Fibroblast of villous mesenchyme (primary cell): Measurements from ENCODE around the gene PRKG1. TPM values are rescaled to one million over a fixed set of nuclear protein-coding genes. Genes with fewer than 3 reads are reported as not detected.
"Not testable (repeated sequence)": the region's sequence is repeated elsewhere in the genome, so short reads cannot be mapped to it uniquely, and the experiment has no call there.

ENCODE experiments used
- DNase-seq: peaks from one replicate; pipeline ENCODE4 v3.0.0-alpha.2; 2010; ENCODE audit warnings: low read depth
- H3K4me3 ChIP-seq: 2 replicates; pipeline ENCODE4 v1.5.1; 2011; ENCODE audit warnings: low read depth, mild to moderate bottlenecking, low read length
- CTCF ChIP-seq: IDR thresholded peaks from 2 replicates; pipeline ENCODE4 v1.5.1; 2012; ENCODE audit warnings: low read depth, mild to moderate bottlenecking, low read length; ENCODE audit not compliant: insufficient read depth
- total RNA-seq: library from RNA; depleted of rRNA; stranded (reverse); fragments of >200 nt; gene quantifications from 2 replicates; pipeline ENCODE4 v1.2.3, GENCODE V29; 2012

PRKG1 gene
- total RNA-seq, 1 donor, result 19.0 TPM

- no peak overlapping the region for H3K4me3 ChIP-seq
- no peak for TF ChIP-seq CTCF
- no peak for DNase-seq
Measured at GRCh38 chr10:52030051-52030790, 955.9 kb downstream of the PRKG1 start.

- TF ChIP-seq CTCF, result no peak
- H3K4me3 ChIP-seq, result no peak overlapping the region
Measured at GRCh38 chr10:52030975-52031374, 956.7 kb downstream of the PRKG1 start.

GRCh38 chr10:52031771-52032170, 957.5 kb downstream of the PRKG1 start:
- DNase-seq, result no peak
- TF ChIP-seq CTCF, result no peak
- H3K4me3 ChIP-seq, result no peak overlapping the region

More at GRCh38 chr10:52030975-52031374, 956.7 kb downstream of the PRKG1 start:
- no peak for DNase-seq

- no peak for DNase-seq
- TF ChIP-seq CTCF, result no peak
- H3K4me3 ChIP-seq, result no peak overlapping the region
Measured at GRCh38 chr10:52032681-52033629, 958.7 kb downstream of the PRKG1 start.

- DNase-seq, H3K4me3 ChIP-seq: not testable (repeated sequence)
Measured at GRCh38 chr10:52039002-52039793, 964.9 kb downstream of the PRKG1 start.

GRCh38 chr10:52040486-52040885, 966.2 kb downstream of the PRKG1 start:
- DNase-seq, result no peak
- TF ChIP-seq CTCF, result no peak
- H3K4me3 ChIP-seq, result no peak overlapping the region
